HG03432 (cell line): ENCODE results near the gene SMCO3.
"Not testable (repeated sequence)": the region's sequence is repeated elsewhere in the genome, so short reads cannot be mapped to it uniquely, and the experiment has no call there.

ENCODE experiments used
- ATAC-seq: cut with Tn5 transposase; IDR thresholded peaks from one replicate; pipeline ENCODE4 v1.9.1; 2021; ENCODE audit warnings: mild to moderate bottlenecking, moderate library complexity; ENCODE audit not compliant: unreplicated experiment

SMCO3 gene

DNA sequence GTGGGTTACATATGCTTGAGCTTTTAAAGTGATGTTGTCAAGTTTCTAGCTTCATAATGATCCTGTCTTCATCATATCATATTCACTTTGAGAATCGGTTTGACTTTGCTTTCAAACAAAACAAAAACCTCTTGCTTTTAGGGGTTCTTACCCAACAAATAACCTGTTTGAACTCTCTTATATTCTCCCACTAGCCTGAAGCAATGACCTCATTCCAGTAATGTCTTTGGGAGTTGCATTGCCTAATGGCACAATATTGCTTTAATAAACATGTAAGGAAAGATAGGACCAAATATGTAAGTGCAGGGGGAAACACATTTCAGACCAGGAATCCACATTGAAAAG lies 38.4 kb downstream of the SMCO3 start:
- no peak for ATAC-seq

DNA sequence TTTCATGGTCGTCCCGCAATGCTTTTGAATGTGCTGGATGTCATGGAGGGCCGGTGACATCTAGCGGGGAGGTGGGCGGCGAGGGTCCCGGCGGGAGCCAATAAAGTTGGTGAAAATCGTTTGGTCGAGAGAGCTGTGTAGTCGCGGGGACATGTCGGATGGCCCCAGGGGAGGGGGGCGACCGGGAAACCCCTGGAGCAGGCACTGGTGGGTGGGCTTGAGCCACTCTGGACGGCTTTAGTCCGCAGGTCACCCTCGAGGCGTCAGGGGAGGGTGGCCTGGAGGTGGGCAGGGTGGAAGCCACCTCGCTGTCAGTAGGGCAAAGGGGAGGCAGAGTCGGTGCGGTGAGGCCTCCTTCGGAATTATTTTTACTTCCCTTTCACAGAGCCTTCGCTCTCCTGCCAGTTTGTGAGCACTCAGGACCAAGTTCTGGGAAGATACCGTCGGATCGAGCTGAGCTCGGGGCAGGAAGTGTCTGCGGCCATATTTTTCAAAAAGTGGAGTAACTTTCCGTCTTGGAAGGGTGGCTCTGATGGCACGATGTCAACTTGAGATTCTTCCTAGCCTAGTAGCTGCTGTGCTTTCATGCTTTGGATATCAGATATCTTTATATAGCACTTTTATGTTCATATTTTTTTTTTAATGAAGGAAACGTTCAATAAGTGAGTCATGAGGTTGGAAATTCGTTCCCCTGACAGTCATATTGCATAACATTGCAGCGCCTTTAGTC lies 38.9 kb downstream of the SMCO3 start:
- peak; percentile 2 for ATAC-seq

DNA sequence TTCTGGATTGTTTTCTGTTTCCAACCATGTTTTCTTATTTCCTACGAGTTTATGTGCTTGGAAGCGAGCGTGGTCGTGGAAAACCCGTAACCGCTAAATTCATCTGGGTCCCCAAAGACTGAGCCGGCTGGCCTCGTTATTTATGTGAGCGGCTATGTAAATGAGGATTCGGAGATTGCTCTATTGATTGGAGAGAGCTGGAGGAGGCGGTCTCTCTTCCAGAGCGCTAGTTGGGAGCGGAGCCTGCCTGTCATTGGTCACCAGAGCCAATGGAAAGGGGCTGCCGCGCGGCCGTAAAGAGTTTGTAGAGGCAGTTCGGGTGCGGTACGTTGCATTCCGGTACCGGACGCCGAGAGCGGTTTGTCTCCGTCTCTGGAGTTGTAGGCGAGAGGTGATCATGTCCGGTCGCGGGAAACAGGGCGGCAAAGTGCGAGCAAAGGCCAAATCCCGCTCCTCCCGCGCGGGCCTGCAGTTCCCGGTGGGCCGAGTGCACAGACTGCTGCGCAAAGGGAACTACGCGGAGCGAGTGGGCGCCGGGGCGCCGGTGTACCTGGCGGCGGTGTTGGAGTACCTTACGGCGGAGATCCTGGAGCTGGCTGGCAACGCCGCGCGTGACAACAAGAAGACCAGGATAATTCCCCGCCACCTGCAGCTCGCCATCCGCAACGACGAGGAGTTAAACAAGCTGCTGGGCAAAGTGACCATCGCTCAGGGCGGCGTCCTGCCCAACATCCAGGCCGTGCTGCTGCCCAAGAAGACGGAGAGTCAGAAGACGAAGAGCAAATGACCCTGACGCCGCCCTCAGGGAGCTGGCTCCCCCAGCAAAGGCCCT lies 39.7 kb downstream of the SMCO3 start:
- ATAC-seq, result peak; percentile 60

DNA sequence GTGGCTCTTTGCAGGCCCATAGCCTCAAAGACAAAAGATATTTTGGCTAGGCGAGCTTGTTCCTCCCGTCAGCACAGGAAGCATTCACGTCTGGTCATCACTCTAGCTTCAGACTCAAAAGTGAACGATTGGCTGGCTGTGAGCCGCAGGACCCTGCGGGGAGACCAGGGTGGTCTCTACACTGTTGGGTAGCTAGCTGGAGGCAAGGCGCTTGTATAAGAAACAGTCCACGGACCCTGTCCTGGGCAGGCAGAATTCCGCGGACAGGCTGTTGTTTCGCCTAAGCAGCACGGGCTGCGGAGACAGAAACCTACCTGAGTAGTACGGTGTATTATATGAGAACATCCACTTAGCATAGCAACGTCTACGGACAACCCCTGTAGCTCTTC lies 40.3 kb downstream of the SMCO3 start:
- ATAC-seq, result peak; percentile 9

DNA sequence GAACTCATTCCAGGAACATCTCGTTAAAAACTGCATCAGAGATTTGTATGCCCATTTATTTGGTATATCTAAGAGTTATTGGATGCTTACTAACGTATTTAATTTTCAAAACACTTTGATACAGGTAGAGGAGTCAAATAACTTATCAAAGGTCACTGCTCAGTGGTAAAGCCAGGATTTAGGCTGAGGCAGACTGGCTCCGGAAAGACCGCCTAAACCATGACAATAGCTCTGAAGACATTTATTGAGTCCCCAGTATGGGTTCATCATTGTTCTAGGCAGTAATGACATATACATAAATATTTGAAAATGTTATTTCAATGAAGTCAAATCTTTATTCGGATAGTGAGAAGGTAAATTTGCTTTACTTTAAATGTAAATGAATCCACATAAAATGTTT lies 41.0 kb downstream of the SMCO3 start:
- ATAC-seq, result no peak

DNA sequence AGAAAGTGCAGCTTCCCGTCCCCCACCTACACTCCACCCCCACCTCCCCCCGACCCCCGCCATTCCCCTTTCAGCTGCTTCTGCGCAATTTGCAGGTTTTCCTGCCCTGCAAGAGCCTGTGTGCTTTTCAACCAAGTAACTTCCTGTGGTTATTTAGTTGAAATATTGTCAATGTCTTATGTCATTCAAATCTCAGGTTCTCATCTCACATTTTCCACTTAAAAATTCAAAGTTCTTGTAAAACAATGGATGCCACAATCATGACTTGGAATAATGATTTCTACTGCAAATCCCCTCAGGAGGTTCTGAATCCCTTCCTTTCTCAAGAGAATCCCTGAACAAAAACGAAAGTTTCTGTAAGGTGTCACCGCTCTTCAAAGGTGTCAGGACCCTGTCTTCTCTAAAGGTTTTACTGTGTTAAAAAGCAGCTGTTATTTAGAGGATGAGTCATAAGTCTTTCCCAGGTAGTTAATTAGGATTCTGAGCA lies 42.3 kb downstream of the SMCO3 start:
- no peak for ATAC-seq

DNA sequence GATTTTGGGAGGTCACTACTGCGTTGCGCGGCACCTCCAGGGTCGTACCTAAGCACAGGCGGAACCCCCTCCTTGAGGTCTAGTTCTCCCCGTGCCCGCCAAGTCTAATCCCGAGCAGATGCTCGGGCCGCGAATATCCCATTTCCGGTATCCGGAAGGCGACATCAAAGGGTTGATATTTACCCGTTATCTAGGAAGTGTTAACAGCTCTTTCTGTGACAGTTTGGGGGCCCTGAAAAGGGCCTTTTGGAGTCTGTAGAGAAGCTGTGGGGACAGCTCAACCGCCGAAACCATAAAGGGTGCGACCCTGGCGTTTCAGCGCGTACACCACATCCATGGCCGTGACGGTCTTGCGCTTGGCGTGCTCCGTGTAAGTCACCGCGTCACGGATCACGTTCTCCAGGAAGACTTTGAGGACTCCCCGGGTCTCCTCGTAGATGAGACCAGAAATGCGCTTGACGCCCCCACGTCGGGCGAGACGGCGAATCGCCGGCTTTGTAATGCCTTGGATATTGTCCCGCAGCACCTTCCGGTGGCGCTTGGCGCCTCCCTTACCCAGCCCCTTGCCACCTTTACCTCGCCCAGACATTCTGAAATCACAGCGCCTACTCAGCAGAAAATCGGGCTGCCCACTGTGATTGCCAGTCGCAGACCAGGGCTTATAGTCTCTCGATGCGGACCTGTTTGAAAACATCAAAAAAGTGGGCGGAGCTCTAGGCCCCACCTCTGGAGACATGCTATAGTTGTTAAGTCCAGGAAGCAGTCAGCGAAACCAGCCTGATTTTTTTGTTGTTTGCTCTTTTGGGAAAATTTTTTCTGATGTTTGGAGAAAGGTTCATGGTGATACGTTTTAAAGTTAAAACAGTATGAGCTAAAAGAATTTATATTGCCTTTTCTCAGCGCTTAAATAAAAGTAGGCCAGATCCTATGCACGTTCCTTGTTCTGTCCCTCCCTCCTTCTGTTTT lies 43.2 kb downstream of the SMCO3 start:
- peak; percentile 29 for ATAC-seq

DNA sequence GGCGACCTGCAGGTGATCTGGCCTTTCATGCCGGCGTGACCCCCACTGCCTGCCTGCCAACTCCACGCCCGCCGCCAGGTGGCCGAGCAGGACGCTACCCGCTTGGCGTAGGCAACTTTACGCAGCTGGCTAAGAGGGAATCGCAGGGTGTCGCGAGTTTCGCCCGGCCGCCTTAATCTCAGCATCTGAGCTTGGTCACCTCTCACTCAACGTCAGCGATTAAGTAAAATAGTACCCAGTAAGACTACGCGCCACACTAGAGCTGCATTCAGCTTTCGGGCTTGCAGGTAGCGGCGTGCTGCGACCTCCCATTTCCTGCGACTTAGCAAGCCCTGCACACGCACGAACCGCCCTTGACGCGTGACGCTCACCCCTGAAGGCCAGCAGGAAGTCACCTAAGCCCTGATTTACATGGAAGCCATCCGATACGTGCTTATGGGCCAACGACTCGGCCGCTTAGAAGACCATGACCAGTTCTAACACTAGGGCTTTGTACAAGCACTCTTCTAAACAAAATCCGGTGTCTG lies 44.0 kb downstream of the SMCO3 start:
- peak; percentile 47 for ATAC-seq

DNA sequence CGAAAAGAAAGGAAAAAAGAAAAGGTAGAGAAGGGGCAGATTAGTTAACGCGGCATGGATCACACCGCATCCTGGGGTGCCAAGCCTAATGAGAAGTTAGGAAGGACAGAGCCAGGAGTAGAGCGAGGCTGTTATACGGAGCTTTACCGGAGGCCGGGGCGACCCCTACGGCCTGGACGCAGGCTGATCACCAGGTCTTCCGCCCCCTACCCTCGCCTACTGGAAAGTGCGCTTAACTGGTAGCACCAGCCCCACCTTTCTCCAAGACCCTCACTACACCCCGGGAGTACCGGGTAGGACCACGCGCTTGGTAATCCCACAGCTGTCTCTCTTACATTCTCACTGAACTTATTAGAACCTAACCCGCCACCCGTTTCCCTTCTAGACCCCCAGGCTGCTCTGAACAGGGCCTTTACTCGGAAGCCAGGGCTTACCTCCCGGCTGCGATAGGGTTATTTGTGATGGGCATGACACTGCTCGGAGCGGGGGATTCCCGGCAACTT lies 44.5 kb downstream of the SMCO3 start:
- ATAC-seq, result peak; percentile 4

DNA sequence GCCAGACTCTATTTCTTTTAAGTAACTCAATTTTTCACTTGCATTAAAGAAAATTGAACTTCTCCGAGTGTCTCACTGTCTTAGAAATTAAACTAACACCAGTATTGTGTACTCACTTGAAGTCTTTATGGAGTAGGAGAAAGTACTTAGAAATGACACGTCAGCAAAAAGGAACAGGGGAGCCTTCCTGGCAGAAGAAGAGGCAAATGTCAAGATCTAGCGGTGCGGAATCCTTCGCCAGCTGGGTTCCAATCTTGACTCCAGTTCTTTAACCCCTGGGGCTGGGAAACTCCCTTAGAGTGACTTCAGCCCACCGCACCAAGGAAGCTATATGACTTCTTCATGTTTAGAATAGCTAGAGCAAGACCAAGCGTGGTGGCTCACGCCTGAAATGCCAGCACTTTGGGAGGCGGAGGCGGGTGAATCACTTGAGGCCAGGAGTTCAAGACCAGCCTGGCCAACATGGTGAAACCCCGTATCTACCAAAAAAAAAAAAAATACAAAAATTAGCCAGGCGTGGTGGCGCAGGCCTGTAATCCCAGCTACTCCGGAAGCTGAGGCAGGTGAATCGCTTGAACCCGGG lies 45.1 kb downstream of the SMCO3 start:
- ATAC-seq, result no peak

DNA sequence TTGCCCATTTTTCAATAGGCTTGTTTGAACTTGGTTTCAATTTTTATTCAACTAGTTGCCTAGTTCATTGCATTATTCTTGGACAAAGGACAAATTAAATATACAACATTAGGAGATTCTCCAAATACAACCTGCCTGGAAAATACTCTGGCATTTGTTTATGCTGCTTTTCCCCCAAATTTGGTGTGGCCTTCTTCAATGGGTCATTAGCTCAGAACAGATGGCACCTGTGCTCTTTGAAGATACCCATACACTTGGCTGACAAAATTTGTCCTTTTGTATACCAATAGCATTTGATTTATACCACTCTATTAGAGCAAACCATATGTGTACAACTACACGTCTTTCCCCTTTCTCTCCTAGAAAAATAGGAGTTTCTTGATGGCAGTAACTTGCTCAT lies 46.4 kb downstream of the SMCO3 start:
- no peak for ATAC-seq

DNA sequence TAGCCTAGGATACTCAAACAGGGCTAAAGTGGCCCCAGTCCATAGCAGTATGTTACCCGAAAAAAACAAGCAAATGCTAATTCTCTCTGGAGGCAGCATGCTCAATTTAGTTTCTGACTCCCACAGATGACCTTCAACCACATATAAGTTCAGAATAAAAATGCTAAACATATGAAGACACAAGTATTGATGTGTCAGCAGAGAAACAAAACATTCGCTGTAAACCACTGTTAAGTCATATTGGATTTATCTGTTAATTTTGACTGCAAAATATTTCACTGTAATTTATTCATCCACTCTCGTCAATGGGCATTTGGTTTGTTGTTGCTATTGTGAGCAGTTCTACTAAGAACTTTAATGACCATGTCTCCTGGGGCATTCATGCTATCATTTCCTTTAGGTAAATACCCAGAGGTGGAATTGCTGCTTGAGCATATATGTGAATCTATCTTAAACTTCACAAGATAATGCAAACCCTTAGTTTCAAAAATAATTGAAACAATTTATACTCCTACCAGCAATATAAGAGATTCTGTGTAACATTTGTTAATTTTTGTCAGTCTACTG lies 47.2 kb downstream of the SMCO3 start:
- no peak for ATAC-seq

DNA sequence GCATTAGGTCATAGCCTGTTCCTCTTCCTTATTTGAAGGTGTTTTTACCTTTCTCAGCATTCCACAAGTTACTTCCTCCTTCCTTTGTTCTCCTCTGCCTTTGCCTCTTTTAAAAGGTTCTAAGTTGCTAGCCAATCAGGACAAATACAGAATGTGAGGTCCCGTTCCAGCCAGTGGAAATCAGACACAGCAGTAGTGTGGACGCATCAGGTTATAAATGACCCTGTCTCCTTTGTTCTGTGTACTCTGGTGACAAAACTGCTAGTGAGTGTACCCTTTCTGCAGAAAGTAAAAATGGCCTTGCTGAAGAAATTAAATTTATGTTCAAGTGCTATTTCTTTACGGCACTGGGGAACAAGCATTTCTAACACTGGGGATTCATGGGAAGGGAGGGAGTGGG lies 48.0 kb downstream of the SMCO3 start:
- not testable (repeated sequence) for ATAC-seq

DNA sequence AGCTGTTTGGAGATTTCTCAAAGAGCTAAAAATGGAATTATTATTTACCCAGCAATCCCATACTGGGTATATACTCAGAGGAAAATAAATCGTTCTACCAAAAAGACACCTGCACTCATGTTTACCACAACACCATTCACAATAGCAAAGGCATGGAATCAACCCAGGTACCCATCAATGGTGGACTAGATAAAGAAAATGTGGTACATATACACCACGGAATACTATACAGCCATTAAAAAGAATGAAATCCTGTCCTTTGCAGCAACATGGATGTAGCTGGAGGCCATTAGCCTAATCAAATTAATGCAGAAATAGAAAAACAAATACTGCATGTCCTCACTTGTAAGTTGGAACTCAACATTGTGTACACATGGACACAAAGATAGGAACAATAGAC lies 48.6 kb downstream of the SMCO3 start:
- ATAC-seq, result no peak

DNA sequence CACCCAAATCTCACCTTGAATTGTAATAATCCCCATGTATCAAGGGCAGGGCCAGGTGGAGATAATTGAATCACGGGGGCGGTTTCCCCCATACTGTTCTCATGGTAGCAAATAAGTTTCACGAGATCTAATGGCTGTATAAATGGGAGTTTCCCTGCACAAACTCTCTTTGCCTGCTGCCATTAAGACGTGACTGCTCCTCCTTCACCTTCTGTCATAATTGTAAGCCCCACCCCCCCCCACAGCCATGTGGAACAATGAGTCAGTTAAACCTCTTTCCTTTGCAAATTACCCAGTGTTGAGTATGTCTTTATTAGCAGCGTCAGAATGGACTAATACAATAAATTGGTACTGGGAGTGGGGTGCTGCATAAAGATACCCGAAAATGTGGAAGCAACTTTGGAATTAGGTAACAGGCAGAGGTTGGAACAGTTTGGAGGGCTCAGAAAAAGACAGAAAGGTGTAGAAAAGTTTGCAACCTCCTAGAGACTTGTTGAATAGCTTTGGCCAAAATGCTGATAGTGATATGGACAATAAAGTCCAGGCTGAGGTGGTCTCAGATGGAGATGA lies 54.2 kb downstream of the SMCO3 start:
- ATAC-seq, result not testable (repeated sequence)

DNA sequence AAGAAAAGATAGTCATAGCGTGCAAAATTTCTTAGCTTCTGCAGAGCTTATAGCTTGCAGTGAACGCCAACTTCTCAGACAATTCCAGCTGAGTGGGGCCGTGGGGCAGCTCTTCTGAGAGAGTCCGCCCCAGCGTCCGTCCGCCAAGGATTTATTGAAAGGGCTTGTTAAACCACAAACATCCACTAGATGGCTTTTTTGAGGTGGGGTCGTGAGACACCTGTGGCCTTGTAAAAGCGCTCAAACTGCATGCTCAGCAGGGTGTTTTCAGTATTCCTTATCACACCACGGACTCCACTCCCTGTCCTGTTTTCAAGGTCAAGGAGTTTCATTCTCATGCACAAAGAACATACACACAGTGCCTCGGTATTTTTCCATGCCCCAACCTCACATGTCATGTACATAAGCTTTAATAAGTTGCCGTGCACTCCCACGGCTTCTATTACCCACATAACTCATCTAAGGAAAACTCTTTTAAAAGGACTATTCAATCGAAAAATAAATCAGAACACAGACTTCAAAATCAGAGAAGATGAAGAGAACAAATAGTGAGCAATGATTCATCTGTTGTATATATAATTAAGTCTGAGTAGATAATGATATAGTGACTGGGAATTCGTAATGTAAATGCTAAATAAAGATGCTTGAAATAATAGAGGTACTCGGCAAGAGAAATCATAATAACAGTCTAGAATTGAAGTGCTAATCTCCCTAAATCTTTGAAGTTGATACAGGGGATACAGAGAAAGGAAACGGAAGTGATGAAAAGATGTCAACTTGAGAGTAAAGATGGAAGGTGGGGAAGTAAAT lies 57.4 kb downstream of the SMCO3 start:
- ATAC-seq, result no peak
